Fibroblast of lung (primary cell): ENCODE results near the gene CDCA7.

Experiments used
- CTCF ChIP-seq, 2 donors: IDR thresholded peaks in 1 of 2; conservative IDR thresholded peaks in 1 of 2; 1 replicate in 1 of 2; 2 replicates in 1 of 2; pipeline ENCODE4 v1.5.1; 2011 to 2012; ENCODE audit warnings: low read length in 2 of 2, control low read depth in 1 of 2, inconsistent platforms in 1 of 2, low read depth in 1 of 2, mild to moderate bottlenecking in 1 of 2
- EZH2 ChIP-seq: IDR thresholded peaks from 2 replicates; pipeline ENCODE4 v1.5.1; 2012; ENCODE audit warnings: low read length, control low read depth, mild to moderate bottlenecking; ENCODE audit errors: missing control alignments

- TF ChIP-seq CTCF (conservative IDR thresholded peaks at IDR 0.05 in 1 of 2, IDR thresholded peaks at IDR 0.05 in 1 of 2; ENCODE audit: low read depth in 1 of 2, low read length in 2 of 2) = no peak
- TF ChIP-seq EZH2 = no peak
These were observed 8.6 kb upstream of the CDCA7 start for GRCh38 chr2:173346035-173346434.
